Measurements from ENCODE around the gene DNAJC15.
A peak's percentile ranks its signal among the peaks of the same experiment; 100 is the strongest.

Gene DNAJC15

GRCh38 chr13:43139211-43139610 lies 115.8 kb downstream of the DNAJC15 start:
- H3K4me3 ChIP-seq (ENCODE audit: low read depth, low read length): no peak overlapping the region
- DNase-seq (ENCODE audit: low read depth): no peak

GRCh38 chr13:43139921-43140320 lies 116.5 kb downstream of the DNAJC15 start:
- DNase-seq (ENCODE audit: low read depth): no peak
- H3K4me3 ChIP-seq (ENCODE audit: low read depth, low read length): no peak overlapping the region

- no peak for DNase-seq (ENCODE audit: low read depth)
- H3K4me3 ChIP-seq (ENCODE audit: low read depth, low read length): no peak overlapping the region
Observed at GRCh38 chr13:43140985-43141384, 117.6 kb downstream of the DNAJC15 start.

- DNase-seq (ENCODE audit: low read depth): no peak
- no peak overlapping the region for H3K4me3 ChIP-seq (ENCODE audit: low read depth, low read length)
Observed at GRCh38 chr13:43141685-43142084, 118.3 kb downstream of the DNAJC15 start.

- H3K4me3 ChIP-seq (ENCODE audit: low read depth, low read length): no peak overlapping the region
- no peak for DNase-seq (ENCODE audit: low read depth)
Observed at GRCh38 chr13:43143591-43143990, 120.2 kb downstream of the DNAJC15 start.

GRCh38 chr13:43145534-43146196 lies 122.3 kb downstream of the DNAJC15 start:
- no peak for DNase-seq (ENCODE audit: low read depth)

GRCh38 chr13:43146400-43146799 lies 123.0 kb downstream of the DNAJC15 start:
- DNase-seq (ENCODE audit: low read depth): no peak

More at GRCh38 chr13:43145534-43146196, 122.3 kb downstream of the DNAJC15 start:
- no peak overlapping the region for H3K4me3 ChIP-seq (ENCODE audit: low read depth, low read length)

GRCh38 chr13:43150369-43151207 lies 127.2 kb downstream of the DNAJC15 start:
- no peak for DNase-seq (ENCODE audit: low read depth)
- H3K4me3 ChIP-seq (ENCODE audit: low read depth, low read length): no peak overlapping the region

More at GRCh38 chr13:43146400-43146799, 123.0 kb downstream of the DNAJC15 start:
- H3K4me3 ChIP-seq (ENCODE audit: low read depth, low read length): no peak overlapping the region

GRCh38 chr13:43153436-43154090 lies 130.2 kb downstream of the DNAJC15 start:
- peak; percentile 42 for DNase-seq (ENCODE audit: low read depth)
- no peak overlapping the region for H3K4me3 ChIP-seq (ENCODE audit: low read depth, low read length)

GRCh38 chr13:43154156-43154651 lies 130.8 kb downstream of the DNAJC15 start:
- H3K4me3 ChIP-seq (ENCODE audit: low read depth, low read length): no peak overlapping the region
- DNase-seq (ENCODE audit: low read depth): no peak

GRCh38 chr13:43154839-43155238 lies 131.5 kb downstream of the DNAJC15 start:
- DNase-seq (ENCODE audit: low read depth): no peak
- H3K4me3 ChIP-seq (ENCODE audit: low read depth, low read length): no peak overlapping the region

GRCh38 chr13:43156916-43157315 lies 133.5 kb downstream of the DNAJC15 start:
- no peak overlapping the region for H3K4me3 ChIP-seq (ENCODE audit: low read depth, low read length)
- no peak for DNase-seq (ENCODE audit: low read depth)

GRCh38 chr13:43157796-43158195 lies 134.4 kb downstream of the DNAJC15 start:
- DNase-seq (ENCODE audit: low read depth): no peak
- H3K4me3 ChIP-seq (ENCODE audit: low read depth, low read length): no peak overlapping the region

GRCh38 chr13:43158516-43158915 lies 135.1 kb downstream of the DNAJC15 start:
- no peak for DNase-seq (ENCODE audit: low read depth)
- no peak overlapping the region for H3K4me3 ChIP-seq (ENCODE audit: low read depth, low read length)

- DNase-seq (ENCODE audit: low read depth): peak; percentile 50
- no peak overlapping the region for H3K4me3 ChIP-seq (ENCODE audit: low read depth, low read length)
Observed at GRCh38 chr13:43159026-43159461, 135.7 kb downstream of the DNAJC15 start.
